NCI-H460 (cell line): ENCODE data around the gene PRSS38. TPM values are rescaled to one million over a fixed set of nuclear protein-coding genes. Genes with fewer than 3 reads are reported as not detected.

ENCODE experiments used
- DNase-seq: peaks from one replicate; pipeline ENCODE4 v3.0.0-alpha.2; 2016; ENCODE audit warnings: low read depth; ENCODE audit errors: extremely low read depth
- polyA plus RNA-seq: library from polyadenylated mRNA; depleted of rRNA; stranded (reverse); fragments of >200 nt; gene quantifications from 2 replicates; pipeline ENCODE4 v1.2.3, GENCODE V29; 2014; cell fraction: nucleus; rRNA removed
- total RNA-seq: library from RNA; depleted of rRNA; stranded (reverse); fragments of >200 nt; shearing (Covaris generic); gene quantifications from 2 replicates; pipeline ENCODE4 v1.2.3, GENCODE V29; 2014; rRNA removed

Gene PRSS38
- total RNA-seq = not detected in 2 replicates
- polyA plus RNA-seq = not detected in 2 replicates

- DNase-seq = no peak
Observed at GRCh38 chr1:227815468-227816409, at the start of gene PRSS38. Gene PRSS38, plus strand, starts transcription at chr1:227815675. Its CDS starts 42 bp downstream, at chr1:227815717.

DNA sequence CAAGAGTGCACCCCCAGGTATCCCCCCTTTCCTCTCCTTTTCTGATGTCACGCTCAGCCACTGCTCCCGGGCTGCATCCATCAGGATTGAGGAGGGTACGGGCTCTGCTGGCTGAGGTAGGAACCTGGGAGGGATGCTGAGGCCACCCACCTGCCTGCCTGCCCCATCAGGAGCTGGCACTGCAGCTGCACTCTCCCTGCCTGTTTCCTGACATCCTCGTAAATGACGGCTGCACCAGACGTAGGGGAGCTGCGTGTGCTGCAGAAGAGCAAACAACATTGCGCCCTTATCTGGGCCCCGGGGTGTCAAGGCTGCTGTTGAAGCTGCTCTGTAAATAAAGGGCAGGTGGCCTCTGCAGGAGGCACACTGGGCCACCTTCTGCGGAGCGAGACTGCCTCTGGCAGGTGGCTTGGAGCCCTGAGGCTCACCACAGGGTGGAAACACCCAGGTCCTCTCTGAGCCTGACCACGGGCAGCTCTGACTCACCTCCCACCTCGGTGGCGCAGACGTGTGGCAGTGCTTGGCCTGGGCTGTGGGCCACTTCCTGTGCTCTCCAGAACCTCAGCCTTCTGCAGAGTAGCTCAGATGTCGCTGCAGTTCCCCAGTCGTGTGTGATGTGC is 49.4 kb upstream of the PRSS38 start:
- DNase-seq = no peak

DNA sequence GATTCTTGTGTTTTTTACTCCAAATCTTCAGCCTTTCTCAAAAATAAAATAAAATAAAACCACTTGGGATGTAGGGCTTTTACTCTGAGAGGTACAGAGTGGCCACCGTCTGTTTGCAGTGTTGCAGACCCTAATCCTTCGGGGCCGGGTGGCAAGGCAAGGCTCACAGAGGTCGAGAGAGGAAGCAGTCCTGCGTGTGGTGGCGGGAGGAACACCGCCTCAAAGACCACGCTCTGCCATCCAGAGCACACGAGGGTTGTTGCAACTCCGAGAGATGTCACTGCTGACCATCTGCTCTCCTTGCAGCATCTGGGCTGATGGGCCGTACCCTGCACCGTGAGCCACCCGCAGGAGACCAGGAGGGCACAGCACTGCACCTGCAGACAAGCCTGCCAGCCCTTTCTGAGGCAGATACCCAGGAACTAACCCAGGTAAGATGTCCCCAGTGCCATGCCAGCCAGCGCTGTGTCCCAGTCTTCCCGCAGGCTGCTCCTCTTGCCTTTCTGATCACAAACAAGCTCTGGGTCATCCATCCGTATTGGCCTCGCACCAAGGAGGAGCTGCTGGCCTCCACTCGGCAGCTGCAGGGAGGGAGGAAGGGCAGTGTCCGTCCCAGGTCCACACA is 48.7 kb upstream of the PRSS38 start:
- DNase-seq = no peak

DNA sequence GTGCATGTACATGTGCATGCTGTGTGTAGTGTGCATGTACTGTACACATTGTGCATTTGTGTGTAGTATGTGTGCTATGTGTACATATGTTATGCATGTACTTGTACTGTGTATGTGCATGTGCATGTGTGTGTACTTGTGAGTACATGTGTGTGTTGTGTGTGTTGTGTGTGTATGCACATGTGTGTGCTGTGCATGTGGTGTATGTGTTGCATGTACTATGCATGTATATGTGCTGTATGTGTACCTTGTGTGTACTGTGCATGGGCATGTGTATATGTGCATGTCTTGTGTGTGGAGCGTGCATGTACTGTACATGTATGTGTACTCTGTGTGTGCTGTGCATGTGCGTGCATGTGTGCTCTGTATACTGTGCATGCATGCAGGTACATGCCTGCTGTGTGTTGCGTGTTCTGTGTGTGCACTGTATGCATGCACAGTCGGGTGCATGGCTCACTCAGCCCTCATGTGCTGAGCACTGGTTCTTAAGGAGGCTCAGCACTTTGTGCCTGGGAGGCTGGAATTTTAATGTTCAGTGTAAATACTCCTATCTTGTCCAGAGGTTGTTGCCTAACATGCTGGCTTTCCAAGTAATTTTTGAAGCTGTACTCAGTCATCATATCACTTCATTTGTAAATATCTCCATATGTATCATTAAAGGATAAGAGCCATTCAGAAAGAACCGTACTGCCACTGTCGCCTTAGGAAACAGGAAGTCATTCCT is 47.9 kb upstream of the PRSS38 start:
- DNase-seq = no peak

GRCh38 chr1:227768125-227768439 is 47.4 kb upstream of the PRSS38 start:
- no peak for DNase-seq

GRCh38 chr1:227768640-227769039 is 46.8 kb upstream of the PRSS38 start:
- no peak for DNase-seq

GRCh38 chr1:227769047-227769935 is 46.2 kb upstream of the PRSS38 start:
- no peak for DNase-seq

- DNase-seq = no peak
Observed at GRCh38 chr1:227769936-227770494, 45.5 kb upstream of the PRSS38 start.

DNA sequence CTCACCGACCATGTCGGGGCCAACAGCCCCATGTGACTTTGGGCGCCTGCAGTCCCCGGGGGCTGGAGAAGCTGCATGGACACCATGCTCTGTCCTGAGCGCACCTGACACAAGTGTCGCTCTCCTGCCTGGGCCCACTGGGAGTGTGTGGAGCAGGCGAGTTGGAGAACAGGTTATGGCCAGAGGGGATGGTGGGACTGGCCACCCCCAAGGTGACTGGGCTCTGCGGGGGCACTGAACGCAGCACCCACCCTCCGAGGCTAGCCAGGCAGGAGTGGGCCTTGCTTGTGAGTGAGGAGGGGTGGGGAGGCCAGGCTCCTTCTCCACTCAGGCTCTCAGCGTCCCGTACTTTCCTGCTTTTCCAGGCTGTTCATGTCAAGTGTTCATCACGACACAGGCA is 44.7 kb upstream of the PRSS38 start:
- no peak for DNase-seq

GRCh38 chr1:227771326-227771725 is 44.1 kb upstream of the PRSS38 start:
- DNase-seq = no peak

- DNase-seq = no peak
Observed at GRCh38 chr1:227771771-227772170, 43.7 kb upstream of the PRSS38 start.

DNA sequence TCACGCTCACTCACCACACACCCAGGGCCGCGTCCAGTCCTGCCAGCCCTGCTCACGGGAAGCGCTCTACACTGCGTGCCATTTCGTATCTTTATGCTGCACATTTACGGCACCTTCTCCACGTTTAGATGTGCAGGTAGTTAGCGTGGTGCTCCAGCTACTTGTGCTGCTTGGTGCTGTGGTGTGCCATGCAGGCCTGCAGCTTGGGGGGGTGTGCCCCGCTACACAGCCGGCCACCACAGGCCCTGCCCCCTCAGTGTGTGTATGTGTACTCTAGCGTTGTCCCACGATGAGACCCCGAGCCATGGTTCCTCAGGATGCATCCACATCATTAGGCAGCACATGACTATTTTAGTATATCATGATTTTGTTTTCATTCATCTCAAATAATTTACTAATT is 41.9 kb upstream of the PRSS38 start:
- DNase-seq = no peak

- no peak for DNase-seq
Observed at GRCh38 chr1:227774051-227774731, 41.3 kb upstream of the PRSS38 start.

DNA sequence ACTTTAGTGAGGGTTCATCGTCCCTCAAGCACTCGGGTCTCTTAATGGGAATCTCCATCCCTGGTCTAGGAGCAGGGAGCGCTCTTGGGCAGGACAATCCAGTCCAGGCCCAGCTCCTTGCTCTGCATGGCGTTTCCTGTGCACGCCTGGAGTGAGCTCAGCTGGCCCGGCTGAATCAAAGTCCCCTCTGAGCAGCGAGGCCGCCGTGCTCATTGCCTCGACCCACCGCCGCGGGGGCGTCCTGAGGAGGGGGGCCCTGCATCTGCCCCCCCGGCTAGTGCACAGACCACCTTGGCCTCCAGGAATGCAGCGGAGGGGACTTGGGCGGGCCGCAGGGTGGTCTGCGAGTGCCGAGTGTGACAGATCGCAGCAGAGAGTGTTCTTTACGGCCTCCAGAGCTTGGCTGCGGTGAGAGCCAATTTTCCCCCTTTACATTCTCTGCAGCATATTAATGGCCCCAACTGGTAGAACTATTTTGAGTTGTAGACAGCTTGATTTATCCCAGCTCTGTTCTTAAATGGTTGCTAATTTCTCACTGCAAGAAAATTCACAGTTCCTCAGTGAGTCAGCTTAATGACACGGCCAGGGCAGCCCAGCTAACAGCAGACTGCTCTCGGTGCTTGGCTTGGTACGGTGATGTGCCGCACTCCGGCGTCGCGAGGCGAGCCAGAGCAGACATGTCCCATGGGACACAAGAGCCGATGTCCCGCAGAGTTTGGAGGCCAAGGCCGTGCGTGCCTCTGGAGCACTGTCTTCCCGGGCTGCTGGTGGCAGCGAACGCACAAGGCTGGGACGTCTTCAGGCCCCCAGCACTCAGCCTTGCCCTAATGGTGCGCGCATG is 40.4 kb upstream of the PRSS38 start:
- DNase-seq = no peak

DNA sequence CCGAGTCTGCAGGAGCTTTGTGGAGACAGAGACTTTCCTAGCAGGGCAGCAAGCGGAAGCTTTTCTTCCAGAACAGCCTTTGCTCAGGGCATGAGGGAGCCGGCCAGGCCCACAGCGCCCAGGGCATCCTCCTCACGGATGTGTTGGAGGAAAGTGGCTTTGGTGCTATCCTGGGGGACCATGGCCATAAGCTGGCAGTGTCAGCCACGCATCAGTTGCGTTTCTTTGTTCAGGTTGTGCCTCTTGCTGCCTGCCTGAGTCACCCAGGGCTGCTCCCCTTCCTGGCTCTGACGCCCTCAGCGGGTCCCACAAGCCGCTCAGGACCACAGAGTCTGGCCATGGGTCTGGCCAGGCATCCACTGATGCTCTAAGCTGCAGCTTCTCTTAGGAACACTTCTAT is 39.6 kb upstream of the PRSS38 start:
- DNase-seq = no peak

- no peak for DNase-seq
Observed at GRCh38 chr1:227776331-227776771, 39.1 kb upstream of the PRSS38 start.

DNA sequence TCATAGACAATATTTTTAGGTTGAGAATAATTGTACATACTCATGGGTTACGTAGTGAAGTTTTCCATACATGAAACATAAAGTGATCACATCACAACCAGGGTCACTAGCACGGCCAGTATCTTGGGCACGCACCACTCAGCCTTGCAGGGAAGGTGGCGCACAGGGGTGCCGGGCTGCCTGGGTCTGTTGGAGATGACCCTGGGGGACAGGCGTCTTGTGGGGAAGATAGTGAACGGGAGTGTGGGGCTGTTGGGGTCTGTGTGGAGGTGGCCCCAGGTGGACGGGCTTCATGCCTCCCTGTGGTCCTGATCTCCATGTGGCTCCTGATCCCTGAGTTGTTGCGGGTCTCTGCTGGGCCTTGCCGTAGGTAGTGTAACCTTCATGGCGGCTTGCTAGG is 38.3 kb upstream of the PRSS38 start:
- no peak for DNase-seq

DNA sequence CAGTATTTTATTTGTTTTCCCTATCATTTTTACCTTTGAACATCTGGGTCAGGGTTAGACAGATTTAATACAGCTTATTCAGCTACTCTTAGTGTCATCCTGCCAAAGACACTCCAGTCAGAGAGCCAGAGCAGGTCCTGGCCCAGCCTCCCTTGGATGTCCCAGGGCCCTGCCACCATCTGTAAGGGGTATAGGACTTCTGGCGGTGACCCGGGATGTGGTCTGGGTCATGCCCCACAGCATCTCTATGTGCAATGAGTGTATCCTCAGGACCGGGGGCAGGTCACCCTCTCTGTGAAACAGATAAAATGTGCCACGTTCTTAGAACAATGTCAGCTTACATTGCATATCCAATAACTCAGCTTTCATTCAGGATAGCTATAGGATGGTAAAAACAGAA is 37.8 kb upstream of the PRSS38 start:
- DNase-seq = no peak
